ENCODE results near the gene ALG12. TPM values are rescaled to one million over a fixed set of nuclear protein-coding genes. Genes with fewer than 3 reads are reported as not detected.
A peak's percentile ranks its signal among the peaks of the same experiment; 100 is the strongest.

The ALG12 gene
- total and polyA plus RNA-seq, 2 of the 13 experiments (the other 11 are each of a cell fraction or from before 2014, with no cell fraction given), result 7.8 to 15.8 TPM

GRCh38 chr22:49852898-49853894, 65.0 kb downstream of the ALG12 start, which contains the start of gene ZBED4 (continued):
- no peak for TF ChIP-seq ZBTB4 (CRISPR knock-in tag; IDR thresholded peaks at IDR 0.05; ENCODE audit: borderline replicate concordance)
- peak; percentile 86 for TF ChIP-seq ZFX (CRISPR knock-in tag; IDR thresholded peaks at IDR 0.05; ENCODE audit: low read depth)
- peak; percentile 85; the same call in 1 of the 2 replicates for TF ChIP-seq ZNF607 (CRISPR knock-in tag; IDR thresholded peaks at IDR 0.05; ENCODE audit: borderline replicate concordance)
- no peak for TF ChIP-seq KDM1A (CRISPR knock-in tag; IDR thresholded peaks at IDR 0.05)
- no peak for TF ChIP-seq SOX6 (IDR thresholded peaks at IDR 0.05)
- no peak; the same call in none of the 2 replicates for TF ChIP-seq SOX6 (CRISPR knock-in tag; IDR thresholded peaks at IDR 0.05)
- TF ChIP-seq PPARG (CRISPR knock-in tag; conservative IDR thresholded peaks at IDR 0.05), result peak; percentile 63; the same call in 1 of the 2 replicates
- TF ChIP-seq ZMYM2 (CRISPR knock-in tag; IDR thresholded peaks at IDR 0.05), result peak; percentile 65
- TF ChIP-seq ZBTB38 (CRISPR knock-in tag; IDR thresholded peaks at IDR 0.05), result peak; percentile 72; the same call in 1 of the 2 replicates
- TF ChIP-seq GABPA (IDR thresholded peaks at IDR 0.05; ENCODE audit: low read depth, low read length), result no peak
- no peak for TF ChIP-seq GABPA (CRISPR knock-in tag; IDR thresholded peaks at IDR 0.05; ENCODE audit: low read depth)
- TF ChIP-seq ZNF766 (CRISPR knock-in tag; IDR thresholded peaks at IDR 0.05; ENCODE audit: borderline replicate concordance), result 0 out of 2 replicates have a peak, but pooled peaks have one; percentile 43
- no peak for TF ChIP-seq ZSCAN22 (CRISPR knock-in tag; IDR thresholded peaks at IDR 0.05)
- TF ChIP-seq ZNF780A (CRISPR knock-in tag; IDR thresholded peaks at IDR 0.05), result no peak
- peak; percentile 58 for TF ChIP-seq ASH2L (IDR thresholded peaks at IDR 0.05; ENCODE audit: insufficient read length, low read depth, low read length)
- TF ChIP-seq SIX4 (CRISPR knock-in tag; IDR thresholded peaks at IDR 0.05), result no peak
- no peak for TF ChIP-seq MLX (CRISPR knock-in tag; IDR thresholded peaks at IDR 0.05)
- peak; percentile 42; the same call in 1 of the 2 replicates for TF ChIP-seq E2F1 (CRISPR knock-in tag; IDR thresholded peaks at IDR 0.05)
- TF ChIP-seq ZFP36L1 (CRISPR knock-in tag; IDR thresholded peaks at IDR 0.05), result no peak
- TF ChIP-seq CREB1 (IDR thresholded peaks at IDR 0.05), result no peak
- TF ChIP-seq CREB1 (CRISPR knock-in tag; IDR thresholded peaks at IDR 0.05), result no peak
- TF ChIP-seq ZC3H4 (CRISPR knock-in tag; IDR thresholded peaks at IDR 0.05; ENCODE audit: borderline replicate concordance), result no peak
- no peak for TF ChIP-seq ZNF672 (CRISPR knock-in tag; IDR thresholded peaks at IDR 0.05)
- no peak for TF ChIP-seq CAMTA2 (CRISPR knock-in tag; IDR thresholded peaks at IDR 0.05; ENCODE audit: borderline replicate concordance)
- peak; percentile 82 for TF ChIP-seq RBM39 (IDR thresholded peaks at IDR 0.05; ENCODE audit: low read depth, low read length, poor library complexity, severe bottlenecking)
- TF ChIP-seq ZNF207 (IDR thresholded peaks at IDR 0.05; ENCODE audit: borderline replicate concordance), result no peak
- peak; percentile 56; the same call in 1 of the 2 replicates for TF ChIP-seq ZNF678 (CRISPR knock-in tag; IDR thresholded peaks at IDR 0.05)
